WTC11 (cell line): ENCODE data around the gene MACROD2. TPM values are rescaled to one million over a fixed set of nuclear protein-coding genes. Genes with fewer than 3 reads are reported as not detected.

Experiments
- ATAC-seq: fragments of 200-7000 bp; cut with Tn5 transposase; 2 replicates; pipeline ENCODE4 v1.10.0; 2021; ENCODE audit warnings: mild to moderate bottlenecking, moderate library complexity
- CTCF ChIA-PET: fragments of 300-600 bp; sonication (Branson Sonifier 250); formaldehyde crosslinking; loops from one replicate; lab custom pipeline; 2021; ENCODE audit warnings: antibody characterized with exemption; lab: Charles Lee
- POLR2A ChIA-PET: fragments of 350-600 bp; sonication (Branson Sonifier 250); formaldehyde crosslinking; loops from one replicate; lab custom pipeline; 2021; ENCODE audit warnings: antibody characterized with exemption; lab: Charles Lee
- DNase-seq: peaks from one replicate; pipeline ENCODE4 v3.0.0; 2021; ENCODE audit warnings: low spot score
- H3K27ac Mint-ChIP-seq: 2 replicates; pipeline ENCODE4 v1.8.0; 2021; ENCODE audit warnings: mixed read lengths
- H3K27me3 Mint-ChIP-seq: 2 replicates; pipeline ENCODE4 v1.8.0; 2021; ENCODE audit warnings: low read depth, mild to moderate bottlenecking, moderate library complexity, mixed read lengths
- H3K36me3 Mint-ChIP-seq: 2 replicates; pipeline ENCODE4 v1.8.0; 2021; ENCODE audit warnings: mixed read lengths
- H3K4me1 Mint-ChIP-seq: 2 replicates; pipeline ENCODE4 v1.8.0; 2022; ENCODE audit warnings: mixed read lengths
- H3K4me3 Mint-ChIP-seq: 2 replicates; pipeline ENCODE4 v1.8.0; 2021; ENCODE audit warnings: mild to moderate bottlenecking, moderate library complexity, mixed read lengths
- H3K9me3 Mint-ChIP-seq: 2 replicates; pipeline ENCODE4 v1.8.0; 2021; ENCODE audit warnings: mixed read lengths
- ESRRA ChIP-seq: sonication (generic); formaldehyde crosslinking; IDR thresholded peaks from 2 replicates; pipeline ENCODE4 v1.8.1; 2022; ENCODE audit warnings: mild to moderate bottlenecking, missing genetic modification reagents, borderline replicate concordance
- GABPB1 ChIP-seq: sonication (generic); formaldehyde crosslinking; IDR thresholded peaks from 2 replicates; pipeline ENCODE4 v1.8.1; 2023; ENCODE audit warnings: mild to moderate bottlenecking, missing genetic modification reagents
- GRHL2 ChIP-seq: fragments of 250-450 bp; sonication (Bioruptor Pico); IDR thresholded peaks from 2 replicates; pipeline ENCODE4 v1.8.0; 2022; ENCODE audit warnings: mild to moderate bottlenecking, moderate library complexity; ENCODE audit not compliant: insufficient replicate concordance, severe bottlenecking
- GTF2I ChIP-seq: fragments of 250-450 bp; sonication (Bioruptor Pico); conservative IDR thresholded peaks from 2 replicates; pipeline ENCODE4 v1.4.0; 2021; ENCODE audit warnings: mild to moderate bottlenecking
- IRF1 ChIP-seq: sonication (generic); formaldehyde crosslinking; IDR thresholded peaks from 2 replicates; pipeline ENCODE4 v1.8.0; 2023; ENCODE audit warnings: missing genetic modification reagents
- KAT7 ChIP-seq: sonication (generic); formaldehyde crosslinking; IDR thresholded peaks from 2 replicates; pipeline ENCODE4 v1.8.1; 2023; ENCODE audit warnings: missing genetic modification reagents, mild to moderate bottlenecking, borderline replicate concordance
- SOX15 ChIP-seq: fragments of 250-450 bp; sonication (Bioruptor Pico); IDR thresholded peaks from 2 replicates; pipeline ENCODE4 v1.9.0; 2021; ENCODE audit warnings: mild to moderate bottlenecking
- USF1 ChIP-seq: sonication (generic); formaldehyde crosslinking; IDR thresholded peaks from 2 replicates; pipeline ENCODE4 v1.8.0; 2022; ENCODE audit warnings: mild to moderate bottlenecking, missing genetic modification reagents
- ZBTB21 ChIP-seq: sonication (generic); formaldehyde crosslinking; IDR thresholded peaks from 2 replicates; pipeline ENCODE4 v1.8.1; 2023; ENCODE audit warnings: mild to moderate bottlenecking, missing genetic modification reagents, borderline replicate concordance
- ZMAT4 ChIP-seq: fragments of 250-450 bp; sonication (Bioruptor Pico); IDR thresholded peaks from 2 replicates; pipeline ENCODE4 v1.9.0; 2021; ENCODE audit warnings: mild to moderate bottlenecking
- ZNF121 ChIP-seq: sonication (generic); formaldehyde crosslinking; IDR thresholded peaks from 2 replicates; pipeline ENCODE4 v1.8.0; 2023; ENCODE audit warnings: missing genetic modification reagents
- ZNF219 ChIP-seq: sonication (generic); formaldehyde crosslinking; IDR thresholded peaks from 2 replicates; pipeline ENCODE4 v1.8.0; 2023; ENCODE audit warnings: missing genetic modification reagents, mild to moderate bottlenecking, borderline replicate concordance
- ZNF263 ChIP-seq: sonication (generic); formaldehyde crosslinking; IDR thresholded peaks from 2 replicates; pipeline ENCODE4 v1.8.1; 2022; ENCODE audit warnings: low read depth, mild to moderate bottlenecking, moderate library complexity, missing genetic modification reagents
- ZNF317 ChIP-seq: sonication (generic); formaldehyde crosslinking; IDR thresholded peaks from 2 replicates; pipeline ENCODE4 v1.8.1; 2023; ENCODE audit warnings: low read depth, mild to moderate bottlenecking, moderate library complexity, missing genetic modification reagents, borderline replicate concordance
- ZNF396 ChIP-seq: fragments of 250-450 bp; sonication (Bioruptor Pico); IDR thresholded peaks from 2 replicates; pipeline ENCODE4 v1.8.0; 2021; ENCODE audit warnings: mild to moderate bottlenecking, moderate library complexity, borderline replicate concordance
- ZNF416 ChIP-seq: fragments of 250-450 bp; sonication (Bioruptor Pico); IDR thresholded peaks from 2 replicates; pipeline ENCODE4 v1.9.0; 2021; ENCODE audit warnings: mild to moderate bottlenecking, inconsistent platforms
- ZNF423 ChIP-seq: fragments of 250-450 bp; sonication (Bioruptor Pico); IDR thresholded peaks from 2 replicates; pipeline ENCODE4 v2.1.2; 2022; ENCODE audit warnings: mild to moderate bottlenecking, moderate library complexity
- ZNF425 ChIP-seq: fragments of 250-450 bp; sonication (Bioruptor Pico); conservative IDR thresholded peaks from 2 replicates; pipeline ENCODE4 v1.9.0; 2021; ENCODE audit warnings: mild to moderate bottlenecking
- ZNF512 ChIP-seq: sonication (generic); formaldehyde crosslinking; IDR thresholded peaks from 2 replicates; pipeline ENCODE4 v1.8.1; 2022; ENCODE audit warnings: missing genetic modification reagents, borderline replicate concordance
- ZNF671 ChIP-seq: fragments of 250-450 bp; sonication (Bioruptor Pico); IDR thresholded peaks from 2 replicates; pipeline ENCODE4 v1.8.0; 2021; ENCODE audit warnings: mild to moderate bottlenecking
- total RNA-seq: library from RNA; stranded (reverse); gene quantifications from 3 replicates; pipeline ENCODE4 v1.2.3, GENCODE V29; 2021

The MACROD2 gene
- total RNA-seq, 1 experiment from 2014 or later = 4.1 TPM

- POLR2A ChIA-PET = no interaction called here
- no peaks in the 10 kb centered on the region for H3K27me3 Mint-ChIP-seq
- H3K9me3 Mint-ChIP-seq = no peaks in the 10 kb centered on the region
- no peaks in the 10 kb centered on the region for H3K36me3 Mint-ChIP-seq
- CTCF ChIA-PET = no interaction called here
- ATAC-seq = no peak
- no peak for DNase-seq
- no peak for TF ChIP-seq GTF2I (CRISPR knock-in tag)
- TF ChIP-seq ESRRA (CRISPR knock-in tag) = no peak
- no peak for TF ChIP-seq ZNF219 (CRISPR knock-in tag)
- no peak for TF ChIP-seq GABPB1 (CRISPR knock-in tag)
- no peak for TF ChIP-seq ZNF416 (CRISPR knock-in tag)
- no peak for TF ChIP-seq ZNF671 (CRISPR knock-in tag)
- TF ChIP-seq ZNF263 = no peak
- no peak for TF ChIP-seq ZNF121
- TF ChIP-seq ZNF512 (CRISPR knock-in tag) = no peak
- TF ChIP-seq ZNF396 (CRISPR knock-in tag) = no peak
- no peak for TF ChIP-seq IRF1 (CRISPR knock-in tag)
- TF ChIP-seq, all 79 proteins: peak for 0
- Mint-ChIP-seq H3K4me3 (no peak overlapping the region), H3K4me1 (peaks cover 9% of the 10 kb centered on the region), H3K27ac (no peak overlapping the region)
Measured at GRCh38 chr20:14589383-14589782, 594.1 kb downstream of the MACROD2 start.

- POLR2A ChIA-PET = no interaction called here
- peaks cover 17% of the 10 kb centered on the region for H3K4me1 Mint-ChIP-seq
- no peaks in the 10 kb centered on the region for H3K27me3 Mint-ChIP-seq
- ATAC-seq = no peak
- H3K27ac Mint-ChIP-seq = no peak overlapping the region
- no peaks in the 10 kb centered on the region for H3K36me3 Mint-ChIP-seq
- no peaks in the 10 kb centered on the region for H3K9me3 Mint-ChIP-seq
- TF ChIP-seq USF1 (CRISPR knock-in tag) (no peak), ZMAT4 (CRISPR knock-in tag) (no peak), SOX15 (CRISPR knock-in tag) (no peak), ZNF121 (no peak), KAT7 (CRISPR knock-in tag) (no peak)
- H3K4me3 Mint-ChIP-seq = no peak overlapping the region
- DNase-seq = no peak
- CTCF ChIA-PET = no interaction called here
Measured at GRCh38 chr20:14595051-14595450, 599.7 kb downstream of the MACROD2 start.

- DNase-seq (no peak), ATAC-seq (no peak)
- CTCF ChIA-PET = no interaction called here
- Mint-ChIP-seq H3K9me3 (no peaks in the 10 kb centered on the region), H3K4me3 (no peak overlapping the region), H3K27ac (no peak overlapping the region), H3K36me3 (no peaks in the 10 kb centered on the region), H3K4me1 (peaks cover 17% of the 10 kb centered on the region), H3K27me3 (no peaks in the 10 kb centered on the region)
- no peak for TF ChIP-seq ZNF317
- TF ChIP-seq ZNF423 (CRISPR knock-in tag) = no peak
- TF ChIP-seq ZNF425 (CRISPR knock-in tag) = no peak
- no peak for TF ChIP-seq GRHL2 (CRISPR knock-in tag)
- TF ChIP-seq ZBTB21 (CRISPR knock-in tag) = no peak
- POLR2A ChIA-PET = no interaction called here
Measured at GRCh38 chr20:14597206-14597715, 601.9 kb downstream of the MACROD2 start.
